MM.1S (cell line): ENCODE measurements around the gene SLC6A8.

Experiments
- EZH2 ChIP-seq: fragments of 300-600 bp; sonication (generic); optimal IDR thresholded peaks from 2 replicates; pipeline ENCODE3; 2017; ENCODE audit warnings: low read depth, mild to moderate bottlenecking, antibody characterized with exemption, low read length, mixed read lengths
- TF ChIP-seq, protein P1 (sequence below): fragments of 300-600 bp; sonication (generic); IDR thresholded peaks from 2 replicates; pipeline ENCODE4 v1.5.1; 2016; ENCODE audit warnings: antibody characterized with exemption, low read length, mixed read lengths

DNA sequence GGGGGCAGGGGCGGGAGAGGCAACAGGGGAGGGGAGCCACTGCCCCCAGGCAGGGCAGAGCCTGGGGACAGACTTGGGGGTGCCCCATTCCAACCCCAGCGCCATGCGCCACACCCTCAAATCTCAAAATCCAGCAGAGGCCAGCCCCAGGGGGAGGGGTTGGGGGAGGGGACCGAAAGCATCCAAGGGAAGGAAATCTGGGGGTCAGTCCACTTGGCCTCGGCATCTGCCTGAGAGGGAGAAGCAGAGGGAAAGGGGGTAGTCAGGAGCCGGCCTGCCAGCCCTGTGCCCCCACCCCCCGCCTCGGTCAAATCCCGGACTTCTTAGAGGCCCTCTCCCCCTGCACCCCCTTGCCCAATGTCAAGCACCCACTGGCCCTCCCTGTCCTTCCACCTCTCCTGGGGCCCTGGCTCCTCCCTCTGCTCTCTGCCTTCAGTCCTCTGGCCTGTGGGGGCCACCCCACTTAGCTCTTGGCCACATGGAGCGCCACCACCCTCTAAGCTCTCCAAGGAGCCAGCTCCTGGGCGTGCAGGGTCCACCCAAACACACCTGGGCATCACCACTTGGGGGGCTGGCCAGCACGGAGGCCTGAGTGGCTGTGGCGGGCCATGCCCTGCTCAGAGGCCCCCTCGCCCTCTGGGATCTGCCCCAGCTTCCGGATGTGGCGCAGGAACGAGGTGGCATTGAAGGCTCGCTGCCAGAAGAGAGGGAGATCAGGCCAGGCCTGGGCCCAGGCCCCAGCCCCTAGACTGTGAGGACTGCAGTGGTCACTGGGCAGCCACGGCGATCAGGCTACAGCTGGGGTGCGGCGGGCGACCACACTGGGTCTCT is 17.6 kb upstream of the SLC6A8 start:
- TF ChIP-seq, protein P1, sequence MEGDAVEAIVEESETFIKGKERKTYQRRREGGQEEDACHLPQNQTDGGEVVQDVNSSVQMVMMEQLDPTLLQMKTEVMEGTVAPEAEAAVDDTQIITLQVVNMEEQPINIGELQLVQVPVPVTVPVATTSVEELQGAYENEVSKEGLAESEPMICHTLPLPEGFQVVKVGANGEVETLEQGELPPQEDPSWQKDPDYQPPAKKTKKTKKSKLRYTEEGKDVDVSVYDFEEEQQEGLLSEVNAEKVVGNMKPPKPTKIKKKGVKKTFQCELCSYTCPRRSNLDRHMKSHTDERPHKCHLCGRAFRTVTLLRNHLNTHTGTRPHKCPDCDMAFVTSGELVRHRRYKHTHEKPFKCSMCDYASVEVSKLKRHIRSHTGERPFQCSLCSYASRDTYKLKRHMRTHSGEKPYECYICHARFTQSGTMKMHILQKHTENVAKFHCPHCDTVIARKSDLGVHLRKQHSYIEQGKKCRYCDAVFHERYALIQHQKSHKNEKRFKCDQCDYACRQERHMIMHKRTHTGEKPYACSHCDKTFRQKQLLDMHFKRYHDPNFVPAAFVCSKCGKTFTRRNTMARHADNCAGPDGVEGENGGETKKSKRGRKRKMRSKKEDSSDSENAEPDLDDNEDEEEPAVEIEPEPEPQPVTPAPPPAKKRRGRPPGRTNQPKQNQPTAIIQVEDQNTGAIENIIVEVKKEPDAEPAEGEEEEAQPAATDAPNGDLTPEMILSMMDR, result no peak
- TF ChIP-seq EZH2, result no peak
